HG03571 (cell line): Measurements from ENCODE around the gene PPIL3.

ENCODE experiments used
- ATAC-seq: cut with Tn5 transposase; IDR thresholded peaks from one replicate; pipeline ENCODE4 v1.9.1; 2021; ENCODE audit not compliant: unreplicated experiment

The PPIL3 gene

GRCh38 chr2:200861617-200862155 lies 27.2 kb downstream of the PPIL3 start:
- no peak for ATAC-seq

GRCh38 chr2:200860092-200860795 lies 28.6 kb downstream of the PPIL3 start:
- ATAC-seq = no peak

- no peak for ATAC-seq
Measured at GRCh38 chr2:200856806-200857205, 32.1 kb downstream of the PPIL3 start.

GRCh38 chr2:200852605-200853004 lies 36.3 kb downstream of the PPIL3 start:
- ATAC-seq = no peak

- ATAC-seq = no peak
Measured at GRCh38 chr2:200851398-200852248, 37.3 kb downstream of the PPIL3 start.

GRCh38 chr2:200850512-200851256 lies 38.2 kb downstream of the PPIL3 start:
- no peak for ATAC-seq

- ATAC-seq = no peak
Measured at GRCh38 chr2:200847939-200848338, 40.9 kb downstream of the PPIL3 start.

GRCh38 chr2:200847269-200847668 lies 41.6 kb downstream of the PPIL3 start:
- no peak for ATAC-seq

- no peak for ATAC-seq
Measured at GRCh38 chr2:200845669-200846325, 43.1 kb downstream of the PPIL3 start.

- no peak for ATAC-seq
Measured at GRCh38 chr2:200845194-200845593, 43.7 kb downstream of the PPIL3 start.

- ATAC-seq = no peak
Measured at GRCh38 chr2:200843993-200844948, 44.6 kb downstream of the PPIL3 start.

GRCh38 chr2:200839513-200839912 lies 49.4 kb downstream of the PPIL3 start:
- no peak for ATAC-seq

- no peak for ATAC-seq
Measured at GRCh38 chr2:200834701-200835100, 54.2 kb downstream of the PPIL3 start.

GRCh38 chr2:200829258-200829655 lies 59.6 kb downstream of the PPIL3 start:
- no peak for ATAC-seq

GRCh38 chr2:200828572-200829257 lies 60.2 kb downstream of the PPIL3 start:
- no peak for ATAC-seq

GRCh38 chr2:200828104-200828503 lies 60.8 kb downstream of the PPIL3 start:
- no peak for ATAC-seq

GRCh38 chr2:200821686-200822245 lies 67.1 kb downstream of the PPIL3 start:
- ATAC-seq = no peak
